NCI-H345 treated with DMSO at 0.1 percent for 48 hours (cell line): ENCODE measurements around the gene PET117.
"Not testable (repeated sequence)": the region's sequence is repeated elsewhere in the genome, so short reads cannot be mapped to it uniquely, and the experiment has no call there.

Experiments used
- DNase-seq: peaks from one replicate; lab custom pipeline; 2025; ENCODE audit not compliant: unreplicated experiment; lab: John Stamatoyannopoulos, UW

Gene PET117

DNA sequence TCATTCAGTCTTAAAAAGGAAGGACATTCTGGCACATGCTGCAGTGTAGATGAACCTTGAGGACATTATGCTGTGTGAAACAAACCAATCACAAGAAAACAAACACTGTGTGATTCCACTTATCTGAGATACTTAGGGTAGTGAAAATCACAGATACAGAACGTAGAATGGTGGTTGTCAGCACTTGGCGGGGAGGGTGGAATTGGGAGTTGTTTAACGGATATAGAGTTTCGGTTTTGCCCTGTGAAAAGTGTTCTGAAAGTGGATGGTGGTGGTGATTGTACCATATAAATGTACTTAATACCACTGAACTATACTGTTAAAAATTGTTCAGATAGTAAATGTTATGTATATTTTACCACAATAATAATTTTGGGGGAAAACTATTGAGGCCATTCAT lies 18.4 kb downstream of the PET117 start:
- DNase-seq = no peak

DNA sequence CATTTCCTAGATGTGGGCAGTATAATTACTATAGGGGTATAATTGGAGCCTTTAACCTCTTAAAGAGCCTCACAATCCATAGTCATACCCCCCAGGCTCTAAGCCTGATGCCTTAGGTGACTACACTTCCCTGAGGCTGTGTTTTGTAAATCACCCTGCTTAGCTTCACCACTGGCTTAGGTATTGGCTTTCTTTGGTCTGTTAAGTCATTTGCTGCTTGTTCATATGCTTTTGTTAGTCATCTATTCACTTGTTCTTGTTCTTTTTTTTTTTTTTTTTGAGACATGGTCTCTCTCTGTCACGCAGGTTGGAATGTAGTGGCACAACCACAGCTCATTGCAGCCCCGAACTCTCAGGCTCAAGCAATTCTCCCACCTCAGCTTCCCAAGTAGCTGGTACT lies 26.7 kb downstream of the PET117 start:
- DNase-seq = no peak

DNA sequence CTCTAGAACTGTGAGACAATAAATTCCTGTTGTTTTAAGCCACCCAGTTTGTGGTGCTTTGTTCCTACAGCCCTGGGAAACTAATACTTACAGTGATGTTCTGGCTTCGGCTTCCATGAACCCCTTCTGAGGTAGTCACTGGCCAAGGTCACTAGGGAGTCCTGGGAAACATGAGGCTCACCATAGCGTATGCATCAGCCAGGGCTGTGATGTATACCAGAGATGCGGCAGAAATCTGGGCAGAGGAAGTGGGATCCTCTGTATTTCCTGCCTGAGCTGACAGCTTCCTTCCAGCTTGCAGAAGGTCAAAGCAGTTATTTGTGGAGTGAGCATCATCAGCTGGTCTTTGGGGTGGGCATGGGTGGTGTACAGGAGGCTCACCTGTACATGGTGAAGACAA lies 27.9 kb downstream of the PET117 start:
- no peak for DNase-seq

DNA sequence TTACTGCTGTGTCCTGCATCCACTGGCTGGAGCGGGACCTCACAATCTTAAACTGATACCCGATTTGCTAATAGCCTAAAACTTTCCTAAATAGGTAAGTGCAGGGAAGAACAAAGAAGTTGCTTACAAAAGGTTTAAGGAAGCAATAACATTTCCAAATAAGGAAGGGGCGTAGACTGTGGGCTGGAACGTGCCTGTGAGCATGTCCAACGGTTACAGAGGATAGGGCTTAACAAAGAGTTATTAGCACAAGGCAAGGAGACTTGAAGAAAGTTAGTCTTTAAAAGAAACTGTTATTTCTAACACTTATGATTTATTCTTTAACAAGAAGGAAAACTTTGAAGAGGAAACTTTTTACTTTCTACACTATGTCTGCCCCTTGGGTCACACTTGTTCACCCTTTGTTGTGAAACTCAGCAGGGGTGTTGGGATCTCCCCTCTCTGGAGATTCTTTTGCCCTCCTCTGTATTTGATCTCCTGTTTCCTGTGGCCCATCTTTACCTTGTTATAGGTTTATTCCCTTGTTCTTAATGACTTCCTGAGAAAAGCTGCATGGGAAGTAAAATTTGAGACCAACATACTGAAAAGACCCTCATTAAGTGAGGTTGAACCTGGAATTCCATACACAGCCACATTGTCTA lies 28.7 kb downstream of the PET117 start:
- DNase-seq = no peak

DNA sequence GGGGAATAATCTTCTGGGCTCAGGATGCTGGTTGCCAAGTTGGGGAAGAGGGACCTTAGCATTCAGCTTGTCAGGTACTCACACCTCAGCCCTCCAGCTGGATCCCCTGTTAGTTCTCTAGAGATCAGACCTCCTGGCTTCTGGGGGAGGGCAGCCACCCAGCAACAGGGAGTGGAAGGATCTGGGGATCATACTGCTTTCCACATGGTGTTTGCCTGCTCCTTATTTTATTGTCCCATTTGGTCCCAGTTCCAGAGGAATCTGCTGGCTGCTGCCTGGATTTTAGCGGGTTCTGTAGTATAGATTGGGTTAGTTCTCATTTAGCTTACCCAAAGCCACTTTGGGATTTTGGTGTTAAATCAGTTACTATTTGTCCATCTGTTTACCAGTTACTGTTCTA lies 29.3 kb downstream of the PET117 start:
- no peak for DNase-seq

DNA sequence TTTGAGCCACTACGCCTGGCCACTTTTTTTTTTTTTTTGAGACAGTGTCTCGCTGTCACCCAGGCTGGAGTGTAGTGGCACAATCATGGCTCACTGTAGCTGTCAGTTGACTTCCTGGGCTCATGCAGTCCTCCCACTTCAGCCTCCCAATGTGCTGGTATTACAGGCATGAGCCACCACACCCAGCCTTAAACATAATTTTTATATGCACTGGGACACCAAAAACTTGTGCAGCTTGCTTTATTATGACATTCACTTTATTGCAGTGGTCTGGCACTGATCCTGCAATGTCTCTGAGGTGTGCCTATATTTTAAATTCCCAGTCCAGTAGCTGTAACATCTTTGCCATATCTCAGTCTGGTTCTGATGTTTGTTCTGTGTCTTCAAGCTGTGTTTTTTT lies 34.7 kb downstream of the PET117 start:
- DNase-seq = no peak

DNA sequence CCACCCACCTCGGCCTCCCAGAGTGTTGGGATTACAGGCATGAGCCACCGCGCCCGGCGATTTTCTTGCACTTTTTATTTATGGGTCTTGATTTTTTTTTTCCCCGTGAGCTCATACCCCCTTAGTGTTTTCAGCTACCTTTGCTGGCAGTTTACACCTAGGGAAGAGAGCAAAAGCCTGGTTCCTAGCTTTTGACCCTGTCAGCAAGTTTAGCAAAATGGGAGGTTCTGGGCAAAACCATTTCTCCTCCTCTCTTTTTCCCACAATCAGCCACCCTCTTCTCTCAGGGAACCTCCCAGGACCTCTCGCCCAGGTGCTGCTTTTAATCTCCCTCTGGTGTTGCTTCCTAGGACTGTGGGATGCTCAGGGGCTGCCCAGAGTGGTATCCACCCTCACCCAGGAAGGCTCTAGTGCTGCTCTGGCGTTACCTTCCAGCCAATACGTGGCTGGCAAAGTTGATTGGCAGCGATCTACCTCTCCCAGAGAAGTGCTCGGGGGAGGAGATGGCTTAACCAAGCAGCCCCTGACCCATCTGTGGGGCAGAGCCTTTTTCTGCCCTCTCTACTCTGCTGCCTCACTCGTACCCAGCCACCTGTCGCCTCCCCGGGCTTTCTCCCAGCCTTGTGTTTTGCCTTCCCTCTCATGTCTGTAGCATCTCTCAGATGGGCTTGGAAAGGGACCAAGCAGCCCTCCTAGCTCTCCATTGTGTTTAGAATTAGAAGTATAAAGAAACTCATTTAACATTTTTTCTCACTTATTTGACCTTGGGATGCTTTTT lies 37.4 kb downstream of the PET117 start:
- no peak for DNase-seq

DNA sequence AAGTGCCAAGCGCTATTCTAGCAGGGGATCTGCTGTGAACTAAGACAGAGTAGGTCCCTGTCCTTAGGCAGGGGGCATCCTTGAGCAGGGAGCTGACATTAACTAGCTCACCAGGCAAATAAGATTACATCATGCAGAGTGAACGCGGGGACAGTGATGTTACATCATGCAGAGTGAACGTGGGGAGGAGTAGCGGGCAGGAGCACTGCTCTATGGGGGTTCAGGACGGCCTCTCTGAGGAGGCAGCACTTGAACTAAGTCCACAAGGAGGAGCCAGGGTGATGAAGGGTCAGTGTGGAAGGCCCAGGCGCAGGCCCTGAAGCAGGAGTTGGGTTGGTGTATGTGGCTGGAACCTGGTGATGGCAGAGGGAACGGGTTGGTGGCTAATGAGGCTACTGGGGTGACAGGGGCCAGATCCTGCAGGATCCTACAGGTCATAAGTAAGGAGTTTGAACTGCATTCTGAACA lies 38.7 kb downstream of the PET117 start:
- no peak for DNase-seq

DNA sequence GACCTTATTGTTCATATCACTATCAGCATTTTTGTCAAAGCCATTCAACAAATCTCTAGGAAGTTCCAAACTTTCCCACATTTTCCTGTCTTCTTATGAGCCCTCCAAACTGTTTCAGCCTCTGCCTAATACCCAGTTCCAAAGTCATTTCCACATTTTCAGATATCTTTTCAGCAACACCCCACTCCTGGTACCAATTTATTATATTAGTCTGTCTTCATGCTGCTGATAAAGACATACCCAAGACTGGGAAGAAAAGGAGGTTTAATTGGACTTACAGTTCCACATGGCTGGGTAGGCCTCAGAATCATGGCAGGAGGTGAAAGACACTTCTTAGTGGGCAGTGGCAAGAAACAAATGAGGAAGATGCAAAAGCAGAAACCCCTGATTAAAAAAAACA lies 42.7 kb downstream of the PET117 start:
- DNase-seq = not testable (repeated sequence)

DNA sequence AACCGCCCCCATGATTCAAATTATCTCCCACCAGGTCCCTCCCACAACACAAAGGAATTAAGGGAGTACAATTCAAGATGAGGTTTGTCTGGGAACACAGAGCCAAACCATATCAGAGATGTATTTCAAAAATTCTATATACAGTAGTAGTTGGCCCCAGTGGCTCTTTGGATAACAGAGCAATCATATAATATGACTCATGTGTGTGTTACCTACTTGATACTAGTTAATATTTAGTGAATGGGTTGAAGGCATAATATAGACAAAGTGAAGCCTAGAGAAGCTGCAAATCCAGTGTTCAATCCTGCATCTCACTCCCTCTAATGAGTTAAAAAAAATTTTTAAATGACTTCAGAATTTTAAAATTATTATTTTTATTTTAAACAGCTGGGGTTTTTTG lies 43.2 kb downstream of the PET117 start:
- DNase-seq = no peak

DNA sequence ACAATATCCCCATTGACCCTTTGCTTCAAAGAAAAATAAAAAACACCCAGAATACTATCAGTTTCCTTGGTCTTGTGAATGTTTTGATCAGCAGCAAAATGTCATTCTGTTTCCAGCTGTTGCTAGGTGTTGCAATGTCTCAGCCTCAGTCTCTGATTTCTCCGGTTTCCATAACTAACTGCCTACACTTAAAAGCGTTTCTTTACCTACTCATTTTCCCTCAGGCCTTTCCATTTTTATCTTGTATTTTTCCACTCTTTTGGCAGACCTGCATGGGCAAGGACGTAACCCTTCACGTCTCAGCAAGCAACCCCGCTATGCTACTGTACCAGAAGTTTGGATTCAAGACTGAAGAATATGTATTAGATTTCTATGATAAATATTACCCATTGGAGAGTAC lies 49.4 kb downstream of the PET117 start:
- DNase-seq = no peak

DNA sequence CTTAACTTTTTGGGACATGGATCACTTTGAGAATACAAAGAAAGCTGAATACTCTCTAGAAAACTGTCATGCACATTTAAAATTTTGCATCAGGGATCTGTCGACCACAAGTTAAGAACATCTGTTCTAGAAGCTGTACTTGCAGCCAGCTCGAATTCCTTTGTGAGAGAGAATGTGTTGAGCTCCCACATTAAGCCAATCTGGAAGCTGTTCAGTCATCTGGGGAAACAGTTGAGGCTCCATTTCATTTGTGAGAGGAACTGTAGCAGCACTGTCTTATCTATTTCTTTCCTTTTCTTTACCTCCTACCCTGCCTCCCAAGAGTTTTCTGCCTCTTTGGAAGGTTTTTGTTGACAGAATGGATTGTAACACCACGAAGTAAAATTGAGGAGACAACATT lies 50.8 kb downstream of the PET117 start:
- no peak for DNase-seq

DNA sequence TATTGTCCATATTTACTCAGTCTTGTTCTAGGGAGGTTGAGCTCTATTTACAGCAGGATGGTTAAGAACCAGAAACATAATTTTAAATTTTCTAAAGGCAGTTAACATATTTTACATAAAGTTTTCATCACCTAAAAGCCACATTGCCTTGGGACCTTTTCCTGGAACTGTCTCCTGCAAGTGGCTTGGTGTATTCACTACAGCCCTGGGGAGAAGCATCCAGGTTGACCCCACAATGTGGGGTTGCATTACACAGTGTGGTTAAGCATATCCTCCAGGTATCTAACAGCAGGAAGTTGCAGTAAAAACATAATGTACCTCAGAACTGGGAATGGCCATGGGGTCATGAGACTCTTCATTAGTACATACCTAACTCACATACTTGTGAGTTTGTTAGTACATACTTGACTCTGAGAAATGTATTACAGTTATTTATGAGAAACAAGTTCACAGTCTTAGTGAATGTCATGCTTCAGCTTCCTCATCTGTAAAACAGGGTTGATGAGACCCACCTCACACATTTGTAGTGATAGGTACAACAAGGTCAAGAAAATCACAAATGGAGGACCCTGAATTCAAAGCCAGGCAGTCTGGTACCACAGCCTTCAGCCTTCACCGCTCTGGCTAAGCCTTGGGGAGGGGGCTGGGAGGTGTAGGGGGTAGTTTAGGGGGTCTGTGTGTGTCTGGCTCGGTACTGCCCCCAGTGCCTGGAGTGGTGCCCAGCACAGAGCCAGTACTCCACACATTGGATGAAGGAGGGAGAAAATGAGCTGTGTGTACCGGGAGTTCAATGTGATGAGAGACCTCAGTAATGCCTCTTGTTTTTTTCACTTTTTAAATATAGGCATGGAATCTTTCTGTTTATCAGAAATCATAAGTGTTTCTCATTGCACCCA lies 52.9 kb downstream of the PET117 start:
- no peak for DNase-seq

DNA sequence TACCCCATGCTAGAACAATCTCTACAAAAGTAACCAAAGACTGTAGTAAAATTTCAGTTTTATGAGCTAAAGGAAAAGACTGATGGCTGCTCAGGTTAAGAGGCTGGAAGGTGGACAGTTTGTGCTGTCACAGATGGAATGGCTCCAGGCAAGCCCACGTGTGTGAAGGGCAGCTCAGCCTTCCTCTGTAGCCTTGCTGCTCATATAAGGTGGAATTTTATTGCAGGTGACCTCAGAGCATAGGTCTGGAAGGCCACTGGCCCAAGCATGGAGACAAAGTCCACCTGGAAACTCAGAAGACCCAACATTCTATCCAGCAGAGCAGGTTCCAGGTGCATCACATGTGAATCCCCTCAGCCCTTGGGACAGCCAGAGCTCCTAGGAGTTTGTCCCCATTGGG lies 53.6 kb downstream of the PET117 start:
- DNase-seq = no peak
